Natural killer cell (primary cell): ENCODE data around the gene FXYD1. TPM values are rescaled to one million over a fixed set of nuclear protein-coding genes. Genes with fewer than 3 reads are reported as not detected.

Source experiments
- ATAC-seq, 3 donors: fragments of 150-1000 bp in 2 of 3; fragments of 200-7000 bp in 1 of 3; cut with Tn5 transposase; 1 replicate in 1 of 3; 2 replicates in 2 of 3; pipeline ENCODE4 v1.10.0; 2021; ENCODE audit warnings: mild to moderate bottlenecking in 2 of 3, moderate library complexity in 2 of 3
- DNase-seq, 2 donors: peaks; one replicate each; pipeline versions ENCODE4 v3.0.0 to v3.0.0-alpha.2; 2013 to 2021; ENCODE audit warnings: mixed read lengths in 1 of 2
- H3K27ac ChIP-seq: one replicate; pipeline ENCODE4 v1.5.1; 2013; ENCODE audit warnings: mild to moderate bottlenecking, low read length
- H3K27me3 ChIP-seq: one replicate; pipeline ENCODE4 v1.6.1; 2013; ENCODE audit warnings: low read length; ENCODE audit not compliant: control insufficient read depth, insufficient read depth
- H3K36me3 ChIP-seq: one replicate; pipeline ENCODE4 v1.6.1; 2013; ENCODE audit warnings: low read length; ENCODE audit not compliant: control insufficient read depth, insufficient read depth
- H3K4me1 ChIP-seq: one replicate; pipeline ENCODE4 v1.6.1; 2013; ENCODE audit warnings: low read length; ENCODE audit not compliant: control insufficient read depth, insufficient read depth
- H3K4me3 ChIP-seq: one replicate; pipeline ENCODE4 v1.5.1; 2013; ENCODE audit warnings: low read length
- H3K9me3 ChIP-seq: one replicate; pipeline ENCODE4 v1.6.1; 2013; ENCODE audit warnings: low read length; ENCODE audit not compliant: control insufficient read depth, insufficient read depth
- H3K27ac Mint-ChIP-seq, 2 donors: one replicate each; pipeline ENCODE4 v1.8.0; 2022; ENCODE audit warnings: mild to moderate bottlenecking in 2 of 2, mixed read lengths in 2 of 2, moderate library complexity in 1 of 2
- H3K27me3 Mint-ChIP-seq, 2 donors: one replicate each; pipeline ENCODE4 v1.8.0; 2022; ENCODE audit warnings: low read depth in 2 of 2, mixed read lengths in 2 of 2
- H3K36me3 Mint-ChIP-seq: one replicate; pipeline ENCODE4 v1.8.0; 2022; ENCODE audit warnings: mixed read lengths
- H3K4me1 Mint-ChIP-seq, 2 donors: one replicate each; pipeline ENCODE4 v1.8.0; 2022; ENCODE audit warnings: mixed read lengths in 2 of 2
- H3K4me3 Mint-ChIP-seq: one replicate; pipeline ENCODE4 v1.8.0; 2022; ENCODE audit warnings: mild to moderate bottlenecking, moderate library complexity, mixed read lengths
- H3K9me3 Mint-ChIP-seq, 2 donors: one replicate each; pipeline ENCODE4 v1.8.0; 2022; ENCODE audit warnings: mixed read lengths in 2 of 2
- WGBS: methylation state at CpG from one replicate; pipeline ENCODE4 v1.1.7; 2013; ENCODE audit warnings: missing lambda C conversion rate; ENCODE audit not compliant: insufficient coverage; 5-methylcytosine and 5-hydroxymethylcytosine counted together
- intact Hi-C: fragments of 100-400 bp; cut with micrococcal nuclease; formaldehyde crosslinking; loops from one replicate; pipeline ENCODE4 v1.14.2; 2022
- total RNA-seq, 4 donors: library from RNA; stranded (reverse); fragments of 120-200 nt in 1 of 4; gene quantifications; one replicate each; pipeline versions ENCODE4 v1.2.3 to v1.2.4, GENCODE V29; 2013 to 2022
- TF ChIP-seq, protein P1 (sequence below): fragments of 200-600 bp; IDR thresholded peaks from one replicate; pipeline ENCODE4 v1.8.0; 2022; ENCODE audit warnings: antibody characterized with exemption

The FXYD1 gene
- total RNA-seq, 3 donors from 2014 or later (not counting 1 experiment from before 2014, with no cell fraction given), result not detected

DNA sequence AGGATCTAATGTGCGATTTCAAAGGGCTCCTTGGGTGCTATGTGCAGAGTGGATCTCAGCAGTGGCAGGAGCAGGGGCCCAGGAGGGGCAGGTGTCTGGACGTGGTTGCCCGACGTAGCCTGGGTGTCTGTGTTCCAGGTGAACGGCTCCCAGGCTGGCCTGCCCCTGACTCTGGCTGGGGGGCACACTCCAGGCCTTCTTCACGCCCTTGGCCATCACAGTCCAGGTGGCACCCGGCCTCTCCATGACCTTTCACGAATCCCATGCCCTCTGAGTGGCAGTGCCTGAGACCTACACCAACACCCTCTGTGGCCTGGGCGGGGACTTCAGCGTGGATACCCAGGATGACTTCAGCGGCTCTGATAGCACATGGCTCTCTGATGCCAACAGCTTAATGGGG, 34.3 kb upstream of the FXYD1 start:
- WGBS, result 90% methylated on average over 11 of the region's 11 CpGs
- DNase-seq (no peak), ATAC-seq (no peak)
- H3K36me3 Mint-ChIP-seq, result no peaks in the 10 kb centered on the region
- Histone ChIP-seq H3K9me3 (peaks cover 5% of the 10 kb centered on the region), H3K27ac (no peak overlapping the region), H3K4me1 (no peaks in the 10 kb centered on the region), H3K4me3 (no peak overlapping the region), H3K36me3 (no peaks in the 10 kb centered on the region), H3K27me3 (no peaks in the 10 kb centered on the region)
- TF ChIP-seq, protein P1, sequence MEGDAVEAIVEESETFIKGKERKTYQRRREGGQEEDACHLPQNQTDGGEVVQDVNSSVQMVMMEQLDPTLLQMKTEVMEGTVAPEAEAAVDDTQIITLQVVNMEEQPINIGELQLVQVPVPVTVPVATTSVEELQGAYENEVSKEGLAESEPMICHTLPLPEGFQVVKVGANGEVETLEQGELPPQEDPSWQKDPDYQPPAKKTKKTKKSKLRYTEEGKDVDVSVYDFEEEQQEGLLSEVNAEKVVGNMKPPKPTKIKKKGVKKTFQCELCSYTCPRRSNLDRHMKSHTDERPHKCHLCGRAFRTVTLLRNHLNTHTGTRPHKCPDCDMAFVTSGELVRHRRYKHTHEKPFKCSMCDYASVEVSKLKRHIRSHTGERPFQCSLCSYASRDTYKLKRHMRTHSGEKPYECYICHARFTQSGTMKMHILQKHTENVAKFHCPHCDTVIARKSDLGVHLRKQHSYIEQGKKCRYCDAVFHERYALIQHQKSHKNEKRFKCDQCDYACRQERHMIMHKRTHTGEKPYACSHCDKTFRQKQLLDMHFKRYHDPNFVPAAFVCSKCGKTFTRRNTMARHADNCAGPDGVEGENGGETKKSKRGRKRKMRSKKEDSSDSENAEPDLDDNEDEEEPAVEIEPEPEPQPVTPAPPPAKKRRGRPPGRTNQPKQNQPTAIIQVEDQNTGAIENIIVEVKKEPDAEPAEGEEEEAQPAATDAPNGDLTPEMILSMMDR, result no peak
- H3K27me3 Mint-ChIP-seq, result peaks cover 0 to 6% of the 10 kb centered on the region in 2 donors
- intact Hi-C loops, result no loop called here
- no peaks in the 10 kb centered on the region for H3K9me3 Mint-ChIP-seq
- no peak overlapping the region for H3K27ac Mint-ChIP-seq
- no peaks in the 10 kb centered on the region for H3K4me1 Mint-ChIP-seq
- H3K4me3 Mint-ChIP-seq, result no peak overlapping the region

DNA sequence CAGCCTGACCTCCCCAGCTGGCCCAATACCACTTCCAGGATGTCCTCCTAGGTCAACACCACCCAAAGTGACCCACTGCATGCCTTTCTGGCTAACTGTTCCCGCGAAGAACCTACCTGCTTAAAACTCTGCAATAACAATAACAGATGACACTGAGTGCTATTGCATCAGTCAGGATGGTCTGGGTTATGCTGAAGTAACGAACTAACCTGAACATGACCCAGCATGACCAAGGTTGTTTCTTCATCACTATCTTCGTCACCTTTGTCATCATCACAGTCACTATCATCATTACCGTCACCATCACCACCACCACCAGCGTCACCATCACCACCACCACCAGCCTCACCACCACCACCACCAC, 33.6 kb upstream of the FXYD1 start:
- peaks cover 0 to 6% of the 10 kb centered on the region in 2 donors for H3K27me3 Mint-ChIP-seq
- H3K9me3 Mint-ChIP-seq, result no peaks in the 10 kb centered on the region
- ATAC-seq (peak in 1 of 3 donors; percentile 26), DNase-seq (no peak)
- Histone ChIP-seq H3K4me1 (no peaks in the 10 kb centered on the region), H3K36me3 (no peaks in the 10 kb centered on the region), H3K9me3 (peaks cover 5% of the 10 kb centered on the region), H3K4me3 (no peak overlapping the region), H3K27me3 (no peaks in the 10 kb centered on the region), H3K27ac (no peak overlapping the region)
- no peak overlapping the region for H3K4me3 Mint-ChIP-seq
- intact Hi-C loops, result no loop called here
- no peak overlapping the region for H3K27ac Mint-ChIP-seq
- TF ChIP-seq, protein P1, result no peak
- 92% methylated on average over 6 of the region's 6 CpGs for WGBS
- no peaks in the 10 kb centered on the region for H3K36me3 Mint-ChIP-seq
- H3K4me1 Mint-ChIP-seq, result no peaks in the 10 kb centered on the region

DNA sequence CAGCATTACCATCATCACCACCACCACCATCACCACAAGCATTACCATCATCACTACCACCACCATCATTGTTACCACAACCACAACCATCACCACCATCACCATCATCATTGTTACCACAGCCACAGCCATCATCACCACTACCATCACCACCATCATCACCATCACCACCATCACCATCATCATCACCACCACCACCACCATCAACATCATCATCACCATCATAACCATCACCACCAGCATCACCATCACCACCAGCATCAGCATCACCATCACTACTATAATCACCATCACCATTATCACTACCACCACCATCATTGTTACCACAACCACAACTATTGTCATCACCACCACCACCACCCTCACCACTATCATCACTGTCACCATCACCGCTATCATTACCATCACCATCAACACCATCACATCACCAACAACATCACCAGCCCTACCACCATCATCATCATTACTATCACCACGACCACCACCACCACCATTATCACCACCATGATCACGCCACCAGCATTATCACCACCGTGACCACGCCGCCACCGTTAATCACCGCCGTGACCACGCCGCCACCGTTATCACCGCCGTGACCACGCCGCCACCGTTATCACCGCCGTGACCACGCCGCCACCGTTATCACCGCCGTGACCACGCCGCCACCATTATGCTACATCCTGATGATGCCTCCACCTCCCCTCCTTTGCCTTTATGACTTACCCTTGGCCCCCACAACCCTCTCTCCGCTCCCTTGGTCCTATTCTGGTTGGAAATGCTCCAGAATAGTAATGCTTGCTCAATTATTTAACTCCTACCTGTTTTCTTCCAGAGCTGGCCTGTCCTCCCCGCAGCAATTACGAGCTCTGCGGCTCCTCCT, 33.0 kb upstream of the FXYD1 start:
- H3K36me3 ChIP-seq, result no peaks in the 10 kb centered on the region
- H3K9me3 ChIP-seq, result peaks cover 5% of the 10 kb centered on the region
- TF ChIP-seq, protein P1, result no peak
- intact Hi-C loops, result no loop called here
- 90% methylated on average over 30 of the region's 30 CpGs for WGBS
- H3K27me3 ChIP-seq, result no peaks in the 10 kb centered on the region
- Mint-ChIP-seq H3K4me3 (no peak overlapping the region), H3K27me3 (peaks cover 0 to 6% of the 10 kb centered on the region in 2 donors), H3K4me1 (no peaks in the 10 kb centered on the region), H3K9me3 (no peaks in the 10 kb centered on the region), H3K27ac (no peak overlapping the region), H3K36me3 (no peaks in the 10 kb centered on the region)
- H3K4me1 ChIP-seq, result no peaks in the 10 kb centered on the region
- peak in 2 of 3 donors; percentile 21 to 42 for ATAC-seq
- DNase-seq, result no peak
- H3K27ac ChIP-seq, result no peak overlapping the region
- H3K4me3 ChIP-seq, result no peak overlapping the region

DNA sequence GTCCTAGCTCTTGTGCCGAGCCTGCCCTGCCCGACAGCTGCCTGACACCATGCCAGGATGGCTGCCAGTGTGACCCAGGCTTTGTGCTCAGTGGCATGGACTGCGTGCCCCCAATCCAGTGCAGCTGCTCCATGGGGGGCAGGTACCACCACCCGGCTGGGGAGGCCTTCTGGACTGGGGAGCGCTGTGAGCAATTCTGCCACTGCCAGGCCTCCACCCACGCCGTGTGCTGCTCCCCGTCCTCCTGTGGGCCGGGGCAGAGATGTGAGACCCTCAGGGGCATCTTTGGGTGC, 32.4 kb upstream of the FXYD1 start:
- no peak for ATAC-seq
- H3K4me1 Mint-ChIP-seq, result no peaks in the 10 kb centered on the region
- TF ChIP-seq, protein P1, result no peak
- Histone ChIP-seq H3K27ac (no peak overlapping the region), H3K36me3 (no peaks in the 10 kb centered on the region), H3K4me1 (no peaks in the 10 kb centered on the region), H3K9me3 (peaks cover 5% of the 10 kb centered on the region), H3K4me3 (no peak overlapping the region), H3K27me3 (no peaks in the 10 kb centered on the region)
- intact Hi-C loops, result no loop called here
- H3K4me3 Mint-ChIP-seq, result no peak overlapping the region
- peaks cover 0 to 6% of the 10 kb centered on the region in 2 donors for H3K27me3 Mint-ChIP-seq
- H3K9me3 Mint-ChIP-seq, result no peaks in the 10 kb centered on the region
- no peak overlapping the region for H3K27ac Mint-ChIP-seq
- DNase-seq, result no peak
- 95% methylated on average over 9 of the region's 9 CpGs for WGBS
- no peaks in the 10 kb centered on the region for H3K36me3 Mint-ChIP-seq
